MCF 10A (cell line): Measurements from ENCODE around the gene TSPAN4. TPM values are rescaled to one million over a fixed set of nuclear protein-coding genes. Genes with fewer than 3 reads are reported as not detected.

Experiments
- BruUV-seq: library from RNA; stranded (reverse); fragments of 400-500 nt; replicated peaks from 2 replicates; lab custom pipeline; 2021; lab: Mats Ljungman, UMichigan
- CTCF ChIA-PET: fragments of 300-600 bp; sonication (Branson Sonifier 250); formaldehyde crosslinking; extraction: SDS; loops from one replicate; lab custom pipeline; 2021; ENCODE audit warnings: antibody characterized with exemption, inconsistent platforms; lab: Yijun Ruan, JAX
- POLR2A ChIA-PET: fragments of 300-600, 350-650 bp; sonication (Branson Sonifier 250); formaldehyde crosslinking; extraction: SDS; loops from one replicate; lab custom pipeline; 2020; ENCODE audit warnings: antibody characterized with exemption, inconsistent platforms; lab: Yijun Ruan, JAX
- DNase-seq: peaks from one replicate; pipeline ENCODE4 v3.0.0-alpha.2; 2018; ENCODE audit not compliant: unreplicated experiment
- H3K27ac Mint-ChIP-seq: one replicate; pipeline ENCODE4 v1.8.0; 2022; ENCODE audit warnings: mild to moderate bottlenecking, low read depth, mixed read lengths; ENCODE audit not compliant: unreplicated experiment
- H3K27me3 Mint-ChIP-seq: one replicate; pipeline ENCODE4 v1.8.0; 2022; ENCODE audit warnings: mixed read lengths; ENCODE audit not compliant: insufficient read depth, unreplicated experiment
- H3K36me3 Mint-ChIP-seq: one replicate; pipeline ENCODE4 v1.8.0; 2022; ENCODE audit warnings: mild to moderate bottlenecking, moderate library complexity, mixed read lengths; ENCODE audit not compliant: insufficient read depth, unreplicated experiment
- H3K4me1 Mint-ChIP-seq: one replicate; pipeline ENCODE4 v1.8.0; 2022; ENCODE audit warnings: mixed read lengths; ENCODE audit not compliant: insufficient read depth, unreplicated experiment
- H3K4me3 Mint-ChIP-seq: one replicate; pipeline ENCODE4 v1.8.0; 2022; ENCODE audit warnings: mild to moderate bottlenecking, moderate library complexity, mixed read lengths; ENCODE audit not compliant: unreplicated experiment
- H3K9me3 Mint-ChIP-seq: one replicate; pipeline ENCODE4 v1.8.0; 2022; ENCODE audit warnings: mixed read lengths; ENCODE audit not compliant: unreplicated experiment
- intact Hi-C: fragments of 100-400 bp; cut with micrococcal nuclease; formaldehyde crosslinking; loops from 2 replicates; pipeline ENCODE4 v1.14.1; 2022
- total RNA-seq: library from RNA; stranded (reverse); gene quantifications from 2 replicates; pipeline ENCODE4 v1.2.3, GENCODE V29; 2022
- TF ChIP-seq, protein P1 (sequence below): fragments of 200-600 bp; IDR thresholded peaks from one replicate; pipeline ENCODE4 v1.8.0; 2022; ENCODE audit warnings: antibody characterized with exemption, mild to moderate bottlenecking; ENCODE audit not compliant: unreplicated experiment

The TSPAN4 gene
- total RNA-seq, 1 experiment from 2014 or later: 148 TPM

- Mint-ChIP-seq H3K4me3 (no peak overlapping the region), H3K4me1 (no peaks in the 10 kb centered on the region), H3K27me3 (no peaks in the 10 kb centered on the region), H3K36me3 (peaks cover 45% of the 10 kb centered on the region), H3K27ac (no peak overlapping the region), H3K9me3 (no peaks in the 10 kb centered on the region)
- BruUV-seq: no TSS peak
- TF ChIP-seq, protein P1, sequence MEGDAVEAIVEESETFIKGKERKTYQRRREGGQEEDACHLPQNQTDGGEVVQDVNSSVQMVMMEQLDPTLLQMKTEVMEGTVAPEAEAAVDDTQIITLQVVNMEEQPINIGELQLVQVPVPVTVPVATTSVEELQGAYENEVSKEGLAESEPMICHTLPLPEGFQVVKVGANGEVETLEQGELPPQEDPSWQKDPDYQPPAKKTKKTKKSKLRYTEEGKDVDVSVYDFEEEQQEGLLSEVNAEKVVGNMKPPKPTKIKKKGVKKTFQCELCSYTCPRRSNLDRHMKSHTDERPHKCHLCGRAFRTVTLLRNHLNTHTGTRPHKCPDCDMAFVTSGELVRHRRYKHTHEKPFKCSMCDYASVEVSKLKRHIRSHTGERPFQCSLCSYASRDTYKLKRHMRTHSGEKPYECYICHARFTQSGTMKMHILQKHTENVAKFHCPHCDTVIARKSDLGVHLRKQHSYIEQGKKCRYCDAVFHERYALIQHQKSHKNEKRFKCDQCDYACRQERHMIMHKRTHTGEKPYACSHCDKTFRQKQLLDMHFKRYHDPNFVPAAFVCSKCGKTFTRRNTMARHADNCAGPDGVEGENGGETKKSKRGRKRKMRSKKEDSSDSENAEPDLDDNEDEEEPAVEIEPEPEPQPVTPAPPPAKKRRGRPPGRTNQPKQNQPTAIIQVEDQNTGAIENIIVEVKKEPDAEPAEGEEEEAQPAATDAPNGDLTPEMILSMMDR: no peak
- ChIA-PET POLR2A (interaction anchor here (0.6 kb wide), 1 partner anchor 245 kb away, joined by 3 read pairs; no protein-coding TSS in a partner anchor), CTCF (interaction anchor here (1.1 kb wide), 1 partner anchor 180 kb away, joined by 3 read pairs; no protein-coding TSS in a partner anchor)
- intact Hi-C loops: no loop called here
- DNase-seq: no peak
These were observed 28.8 kb downstream of the TSPAN4 start for GRCh38 chr11:871472-871871.

- no peak overlapping the region for H3K27ac Mint-ChIP-seq
- H3K4me3 Mint-ChIP-seq: no peak overlapping the region
- intact Hi-C loops: no loop called here
- H3K27me3 Mint-ChIP-seq: no peaks in the 10 kb centered on the region
- peaks cover 32% of the 10 kb centered on the region for H3K36me3 Mint-ChIP-seq
- no peak for DNase-seq
- no peaks in the 10 kb centered on the region for H3K9me3 Mint-ChIP-seq
- TF ChIP-seq, protein P1: no peak
- ChIA-PET POLR2A (interaction anchor here (0.8 kb wide), 1 partner anchor 19 kb away, joined by 3 read pairs; no protein-coding TSS in a partner anchor), CTCF (interaction anchor here (1.1 kb wide), 1 partner anchor 179 kb away, joined by 3 read pairs; no protein-coding TSS in a partner anchor)
- H3K4me1 Mint-ChIP-seq: no peaks in the 10 kb centered on the region
- BruUV-seq: no TSS peak
These were observed 30.1 kb downstream of the TSPAN4 start for GRCh38 chr11:872799-873198.

DNA sequence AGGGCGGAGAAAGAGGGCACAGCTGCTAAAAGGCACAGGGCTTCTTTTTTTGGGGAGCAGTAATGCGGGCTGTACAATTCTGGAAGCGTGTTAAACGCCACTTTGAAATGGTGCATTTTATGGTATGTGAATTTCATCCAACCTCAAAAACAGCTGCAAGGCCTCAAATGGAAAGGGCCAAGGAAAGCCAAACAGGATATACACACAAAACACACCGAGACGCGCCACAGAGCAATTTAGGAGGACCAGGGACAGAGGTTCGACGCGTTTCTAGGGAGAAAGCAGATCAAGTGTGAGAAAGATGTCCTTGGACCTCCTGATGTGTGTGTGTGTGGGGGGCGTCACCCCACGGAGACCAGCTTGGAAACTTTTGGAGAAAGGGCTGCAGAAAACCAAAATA lies 31.1 kb downstream of the TSPAN4 start:
- no peak overlapping the region for H3K27ac Mint-ChIP-seq
- BruUV-seq: no TSS peak
- intact Hi-C loops: no loop called here
- H3K27me3 Mint-ChIP-seq: no peaks in the 10 kb centered on the region
- H3K4me3 Mint-ChIP-seq: no peak overlapping the region
- H3K9me3 Mint-ChIP-seq: no peaks in the 10 kb centered on the region
- ChIA-PET POLR2A (no interaction called here), CTCF (interaction anchor here (1.1 kb wide), 1 partner anchor 178 kb away, joined by 3 read pairs; no protein-coding TSS in a partner anchor)
- no peak for DNase-seq
- H3K36me3 Mint-ChIP-seq: peaks cover 26% of the 10 kb centered on the region
- TF ChIP-seq, protein P1: no peak
- no peaks in the 10 kb centered on the region for H3K4me1 Mint-ChIP-seq

- Mint-ChIP-seq H3K36me3 (peaks cover 26% of the 10 kb centered on the region), H3K9me3 (no peaks in the 10 kb centered on the region), H3K4me1 (no peaks in the 10 kb centered on the region), H3K27ac (no peak overlapping the region), H3K4me3 (no peak overlapping the region), H3K27me3 (no peaks in the 10 kb centered on the region)
- intact Hi-C loops: no loop called here
- DNase-seq: no peak
- CTCF ChIA-PET: no interaction called here
- TF ChIP-seq, protein P1: no peak
- BruUV-seq: no TSS peak
- POLR2A ChIA-PET: interaction anchor here (1.5 kb wide), 1 partner anchor 35 kb away, joined by 3 read pairs; the partner anchor contains the start of gene CHID1
These were observed 32.6 kb downstream of the TSPAN4 start for GRCh38 chr11:875203-875602.
